ENCODE data around the gene KDM1B. TPM values are rescaled to one million over a fixed set of nuclear protein-coding genes. Genes with fewer than 3 reads are reported as not detected.

The KDM1B gene
- total and polyA plus RNA-seq, 9 of the 15 experiments (the other 6 are each of a cell fraction or from before 2014, with no cell fraction given), result 1.4 to 58.9 (median 36.3) TPM

DNA sequence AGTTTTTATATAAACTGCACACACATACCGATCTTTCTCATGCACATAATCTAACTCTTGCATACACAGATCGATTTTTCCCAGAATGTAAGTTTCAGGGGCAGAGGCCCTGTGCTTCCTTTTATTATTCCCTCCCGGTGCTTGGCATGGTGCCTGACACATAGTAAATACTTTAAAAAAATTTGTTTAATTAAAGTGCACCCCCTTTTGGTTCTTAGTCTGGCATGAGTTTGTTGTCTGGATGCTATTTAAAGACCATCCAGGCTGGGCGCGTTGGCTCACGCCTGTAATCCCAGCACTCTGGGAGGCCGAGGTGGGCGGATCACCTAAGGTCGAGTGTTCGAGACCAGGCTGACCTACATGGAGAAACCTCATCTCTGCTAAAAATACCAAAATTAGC lies 114.5 kb downstream of the KDM1B start (continued):
- TF ChIP-seq, protein P1, sequence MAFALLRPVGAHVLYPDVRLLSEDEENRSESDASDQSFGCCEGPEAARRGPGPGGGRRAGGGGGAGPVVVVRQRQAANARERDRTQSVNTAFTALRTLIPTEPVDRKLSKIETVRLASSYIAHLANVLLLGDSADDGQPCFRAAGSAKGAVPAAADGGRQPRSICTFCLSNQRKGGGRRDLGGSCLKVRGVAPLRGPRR (CRISPR knock-in tag; IDR thresholded peaks at IDR 0.05), result no peak
- TF ChIP-seq, protein P2, sequence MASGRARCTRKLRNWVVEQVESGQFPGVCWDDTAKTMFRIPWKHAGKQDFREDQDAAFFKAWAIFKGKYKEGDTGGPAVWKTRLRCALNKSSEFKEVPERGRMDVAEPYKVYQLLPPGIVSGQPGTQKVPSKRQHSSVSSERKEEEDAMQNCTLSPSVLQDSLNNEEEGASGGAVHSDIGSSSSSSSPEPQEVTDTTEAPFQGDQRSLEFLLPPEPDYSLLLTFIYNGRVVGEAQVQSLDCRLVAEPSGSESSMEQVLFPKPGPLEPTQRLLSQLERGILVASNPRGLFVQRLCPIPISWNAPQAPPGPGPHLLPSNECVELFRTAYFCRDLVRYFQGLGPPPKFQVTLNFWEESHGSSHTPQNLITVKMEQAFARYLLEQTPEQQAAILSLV (tag; IDR thresholded peaks at IDR 0.05), result no peak
- TF ChIP-seq MYC (IDR thresholded peaks at IDR 0.05; ENCODE audit: low read depth, low read length), result no peak
- no peak for TF ChIP-seq MYC (CRISPR knock-in tag; IDR thresholded peaks at IDR 0.05; ENCODE audit: borderline replicate concordance, low read depth)
- no peak for TF ChIP-seq ZBTB17 (CRISPR knock-in tag; IDR thresholded peaks at IDR 0.05)
- TF ChIP-seq, protein P3, sequence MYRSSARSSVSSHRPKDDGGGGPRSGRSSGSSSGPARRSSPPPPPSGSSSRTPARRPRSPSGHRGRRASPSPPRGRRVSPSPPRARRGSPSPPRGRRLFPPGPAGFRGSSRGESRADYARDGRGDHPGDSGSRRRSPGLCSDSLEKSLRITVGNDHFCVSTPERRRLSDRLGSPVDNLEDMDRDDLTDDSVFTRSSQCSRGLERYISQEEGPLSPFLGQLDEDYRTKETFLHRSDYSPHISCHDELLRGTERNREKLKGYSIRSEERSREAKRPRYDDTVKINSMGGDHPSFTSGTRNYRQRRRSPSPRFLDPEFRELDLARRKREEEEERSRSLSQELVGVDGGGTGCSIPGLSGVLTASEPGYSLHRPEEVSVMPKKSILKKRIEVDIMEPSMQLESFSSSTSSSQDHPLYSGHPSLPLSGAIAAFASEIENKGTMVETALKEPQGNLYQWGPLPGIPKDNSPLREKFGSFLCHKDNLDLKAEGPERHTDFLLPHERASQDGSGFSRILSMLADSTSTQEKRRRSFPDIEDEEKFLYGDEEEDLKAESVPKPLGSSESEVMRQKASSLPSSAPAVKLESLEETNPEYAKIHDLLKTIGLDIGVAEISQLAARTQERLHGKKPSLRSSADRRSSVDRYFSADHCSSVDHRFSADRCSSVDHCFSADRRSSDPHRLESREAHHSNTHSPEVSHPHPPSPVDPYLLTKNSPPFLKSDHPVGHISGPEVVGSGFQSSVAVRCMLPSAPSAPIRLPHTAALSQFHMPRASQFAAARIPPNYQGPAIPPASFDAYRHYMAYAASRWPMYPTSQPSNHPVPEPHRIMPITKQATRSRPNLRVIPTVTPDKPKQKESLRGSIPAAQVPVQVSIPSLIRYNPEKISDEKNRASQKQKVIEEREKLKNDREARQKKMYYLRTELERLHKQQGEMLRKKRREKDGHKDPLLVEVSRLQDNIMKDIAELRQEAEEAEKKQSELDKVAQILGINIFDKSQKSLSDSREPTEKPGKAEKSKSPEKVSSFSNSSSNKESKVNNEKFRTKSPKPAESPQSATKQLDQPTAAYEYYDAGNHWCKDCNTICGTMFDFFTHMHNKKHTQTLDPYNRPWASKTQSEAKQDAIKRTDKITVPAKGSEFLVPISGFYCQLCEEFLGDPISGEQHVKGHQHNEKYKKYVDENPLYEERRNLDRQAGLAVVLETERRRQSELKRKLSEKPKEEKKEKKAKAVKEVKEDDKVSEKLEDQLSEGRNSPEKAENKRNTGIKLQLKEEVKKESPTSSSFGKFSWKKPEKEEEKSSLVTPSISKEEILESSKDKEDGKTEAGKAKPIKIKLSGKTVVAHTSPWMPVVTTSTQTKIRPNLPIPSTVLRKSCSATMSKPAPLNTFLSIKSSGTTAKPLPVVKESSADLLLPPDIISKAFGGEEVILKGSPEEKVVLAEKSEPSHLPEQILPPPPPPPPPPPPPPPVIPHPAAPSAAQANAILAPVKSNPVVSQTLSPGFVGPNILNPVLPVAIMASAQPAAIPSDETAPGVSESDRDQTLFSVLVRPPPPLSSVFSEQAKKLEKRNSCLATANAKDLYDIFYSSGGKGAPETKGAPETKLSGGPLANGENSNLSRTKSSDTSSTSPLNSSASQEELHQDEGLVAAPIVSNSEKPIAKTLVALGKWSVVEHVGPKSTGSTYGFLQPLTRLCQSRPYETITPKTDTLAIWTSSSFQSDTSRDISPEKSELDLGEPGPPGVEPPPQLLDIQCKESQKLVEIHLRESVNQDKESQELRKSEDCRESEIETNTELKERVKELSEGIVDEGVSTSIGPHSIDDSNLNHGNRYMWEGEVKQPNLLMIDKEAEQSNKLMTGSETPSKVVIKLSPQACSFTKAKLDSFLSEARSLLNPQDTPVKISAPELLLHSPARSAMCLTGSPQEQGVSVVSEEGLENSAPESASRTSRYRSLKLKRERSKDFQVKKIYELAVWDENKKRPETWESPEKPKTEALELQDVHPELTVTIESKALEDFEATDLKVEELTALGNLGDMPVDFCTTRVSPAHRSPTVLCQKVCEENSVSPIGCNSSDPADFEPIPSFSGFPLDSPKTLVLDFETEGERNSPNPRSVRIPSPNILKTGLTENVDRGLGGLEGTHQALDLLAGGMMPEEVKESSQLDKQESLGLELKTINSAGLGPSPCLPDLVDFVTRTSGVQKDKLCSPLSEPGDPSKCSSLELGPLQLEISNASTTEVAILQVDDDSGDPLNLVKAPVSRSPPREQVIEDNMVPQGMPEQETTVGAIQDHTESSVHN (IDR thresholded peaks at IDR 0.05; ENCODE audit: borderline replicate concordance in 1 of 2, low read depth in 1 of 2), result no peak
- TF ChIP-seq, protein P4, sequence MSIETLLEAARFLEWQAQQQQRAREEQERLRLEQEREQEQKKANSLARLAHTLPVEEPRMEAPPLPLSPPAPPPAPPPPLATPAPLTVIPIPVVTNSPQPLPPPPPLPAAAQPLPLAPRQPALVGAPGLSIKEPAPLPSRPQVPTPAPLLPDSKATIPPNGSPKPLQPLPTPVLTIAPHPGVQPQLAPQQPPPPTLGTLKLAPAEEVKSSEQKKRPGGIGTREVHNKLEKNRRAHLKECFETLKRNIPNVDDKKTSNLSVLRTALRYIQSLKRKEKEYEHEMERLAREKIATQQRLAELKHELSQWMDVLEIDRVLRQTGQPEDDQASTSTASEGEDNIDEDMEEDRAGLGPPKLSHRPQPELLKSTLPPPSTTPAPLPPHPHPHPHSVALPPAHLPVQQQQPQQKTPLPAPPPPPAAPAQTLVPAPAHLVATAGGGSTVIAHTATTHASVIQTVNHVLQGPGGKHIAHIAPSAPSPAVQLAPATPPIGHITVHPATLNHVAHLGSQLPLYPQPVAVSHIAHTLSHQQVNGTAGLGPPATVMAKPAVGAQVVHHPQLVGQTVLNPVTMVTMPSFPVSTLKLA (conservative IDR thresholded peaks at IDR 0.05), result no peak

Measured in K562 (cell line).